ENCODE measurements around the gene MYO5C. TPM values are rescaled to one million over a fixed set of nuclear protein-coding genes. Genes with fewer than 3 reads are reported as not detected.

MYO5C gene
- total and polyA plus RNA-seq, 2 of the 8 experiments (the other 6 are each of a cell fraction or from before 2014, with no cell fraction given), result 8.2 to 26.7 TPM

DNA sequence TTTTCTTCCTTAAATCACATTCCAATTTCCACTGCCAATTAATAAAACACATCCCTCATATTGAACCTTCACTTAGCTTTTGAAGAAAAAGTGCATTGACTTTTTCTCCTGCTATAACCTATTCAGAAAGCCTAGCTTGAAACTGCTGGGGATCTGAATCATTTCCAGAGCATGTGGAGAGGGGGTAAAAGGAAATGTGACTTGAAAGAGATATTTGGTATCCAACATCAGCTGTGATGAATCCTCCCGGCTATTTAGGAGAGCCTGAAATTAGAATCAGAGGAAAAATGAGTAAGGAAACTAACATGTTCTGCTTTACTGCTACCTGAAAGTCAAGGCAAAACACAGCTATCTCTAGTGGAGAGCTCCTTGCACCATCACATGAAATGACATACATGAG is 101.8 kb downstream of the MYO5C start:
- Histone ChIP-seq H3K79me2 (ENCODE audit: control insufficient read depth in 1 of 2, insufficient read depth in 2 of 2, low read length in 2 of 2) (no peaks in the 10 kb centered on the region), H3K9me3 (ENCODE audit: insufficient read depth in 2 of 2, low read depth in 1 of 2, low read length in 1 of 2) (no peaks in the 10 kb centered on the region), H2BK20ac (ENCODE audit: low read length) (no peak overlapping the region), H3K14ac (ENCODE audit: insufficient read length) (no peak overlapping the region), H3K4me3 (ENCODE audit: extremely low read depth in 1 of 4, insufficient read depth in 2 of 4, low read depth in 3 of 4, low read length in 4 of 4) (no peak overlapping the region), H3K18ac (ENCODE audit: extremely low read depth, low read length) (no peak overlapping the region), H3K4ac (replicated peaks; ENCODE audit: insufficient read length, low read depth, low read length) (no peak overlapping the region), H4K20me1 (replicated peaks in 1 of 2; ENCODE audit: control insufficient read depth in 1 of 2, insufficient read depth in 2 of 2, low read length in 2 of 2) (no peaks in the 10 kb centered on the region), H3K4me2 (ENCODE audit: insufficient read depth in 1 of 2, low read depth in 2 of 2, low read length in 2 of 2) (no peak overlapping the region), H2AK5ac (ENCODE audit: low read depth, low read length) (no peak overlapping the region), H4K5ac (ENCODE audit: insufficient read length, low read depth, low read length) (no peak overlapping the region), H3K23ac (ENCODE audit: insufficient read length) (no peak overlapping the region), H3K56ac (replicated peaks; ENCODE audit: insufficient read length, low read depth, low read length) (no peak overlapping the region), H4K91ac (replicated peaks; ENCODE audit: insufficient read length, low read length) (no peak overlapping the region), H3K27me3 (replicated peaks in 1 of 4; ENCODE audit: control insufficient read depth in 3 of 4, extremely low read depth in 1 of 4, insufficient read depth in 3 of 4, low read length in 3 of 4) (no peaks in the 10 kb centered on the region), H3K36me3 (ENCODE audit: control insufficient read depth in 2 of 4, insufficient read depth in 4 of 4, low read length in 3 of 4) (peaks cover 0 to 30% (median 4%) of the 10 kb centered on the region in 4 experiments; a peak in 4 of 8 replicates), H3K9ac (replicated peaks in 1 of 4; ENCODE audit: extremely low read depth in 1 of 4, low read depth in 3 of 4, low read length in 3 of 4) (no peak overlapping the region), H3K23me2 (ENCODE audit: low read depth, low read length) (no peaks in the 10 kb centered on the region), H2BK5ac (ENCODE audit: low read depth, low read length) (no peak overlapping the region), H2BK15ac (ENCODE audit: low read length) (no peak overlapping the region), H3K4me1 (replicated peaks in 1 of 4; ENCODE audit: control insufficient read depth in 3 of 4, insufficient read depth in 4 of 4, low read length in 3 of 4) (no peaks in the 10 kb centered on the region; a peak in 1 of 7 replicates), H3K27ac (ENCODE audit: low read depth, low read length) (no peak overlapping the region), H3K79me1 (ENCODE audit: low read depth, low read length) (no peaks in the 10 kb centered on the region), H2BK12ac (ENCODE audit: low read depth, low read length) (no peak overlapping the region), H2AFZ (ENCODE audit: low read length) (no peak overlapping the region), H2BK120ac (replicated peaks; ENCODE audit: low read depth, low read length) (no peak overlapping the region), H4K8ac (ENCODE audit: extremely low read depth, insufficient read depth, low read length) (no peak overlapping the region)
- TF ChIP-seq YY1 (IDR thresholded peaks at IDR 0.05; ENCODE audit: low read depth, low read length) (no peak), CHD1 (IDR thresholded peaks at IDR 0.05; ENCODE audit: low read depth, low read length) (no peak), SRF (IDR thresholded peaks at IDR 0.05; ENCODE audit: low read depth, low read length) (no peak), POLR2A (IDR thresholded peaks at IDR 0.05; ENCODE audit: control extremely low read depth in 1 of 2, low read depth in 2 of 2, low read length in 2 of 2) (no peak), KDM4A (IDR thresholded peaks at IDR 0.05; ENCODE audit: low read depth, low read length, severe bottlenecking) (no peak), FOSL1 (IDR thresholded peaks at IDR 0.05; ENCODE audit: insufficient read depth, low read depth, low read length) (no peak), MAFK (IDR thresholded peaks at IDR 0.05; ENCODE audit: low read depth, low read length) (no peak), EGR1 (IDR thresholded peaks at IDR 0.05; ENCODE audit: borderline replicate concordance, low read depth, low read length) (no peak), CREB1 (IDR thresholded peaks at IDR 0.05) (no peak)
- FAIRE-seq (no peak), DNase-seq (ENCODE audit: low read depth in 1 of 2, low spot score in 2 of 2) (no peak)
- 94% methylated on average over 1 of the region's 1 CpG; no CpG with 5 or more reads in 1 of the 2 experiments for WGBS, 2 experiments (ENCODE audit: extremely low coverage in 1 of 2, insufficient coverage in 1 of 2, insufficient read length in 1 of 2, insufficient replicate concordance in 2 of 2, low coverage in 1 of 2, low lambda C conversion rate in 2 of 2, missing lambda C conversion rate in 1 of 2)
- CTCF ChIA-PET (ENCODE audit: partially characterized antibody), result interaction anchor here (0.5 to 13.2 kb wide), 8 partner anchors 9 to 106 kb away, joined by 3 to 189 read pairs (median 5); no protein-coding TSS in a partner anchor
- POLR2A ChIA-PET (ENCODE audit: partially characterized antibody), result interaction anchor here (0.6 kb wide), 2 partner anchors 73 to 795 kb away, joined by 3 read pairs; no protein-coding TSS in a partner anchor

Data from H1 (cell line).